Neural progenitor cell (in vitro differentiated cells): ENCODE results near the gene WDR93. TPM values are rescaled to one million over a fixed set of nuclear protein-coding genes. Genes with fewer than 3 reads are reported as not detected.
"Not testable (repeated sequence)": the region's sequence is repeated elsewhere in the genome, so short reads cannot be mapped to it uniquely, and the experiment has no call there.

Experiments
- DNase-seq: peaks from one replicate; pipeline ENCODE4 v3.0.0-alpha.2; 2016; ENCODE audit warnings: low spot score
- H2AFZ ChIP-seq: fragments of 200-600 bp; sonication (generic); replicated peaks from 2 replicates; pipeline ENCODE4 v1.6.1; 2016; ENCODE audit warnings: antibody characterized with exemption
- H3F3A ChIP-seq: fragments of 200-600 bp; sonication (generic); 2 replicates; pipeline ENCODE4 v1.6.1; 2016; ENCODE audit warnings: antibody characterized with exemption, low read depth
- H3K27ac ChIP-seq: fragments of 200-600 bp; sonication (generic); 2 replicates; pipeline ENCODE4 v1.5.1; 2016; ENCODE audit warnings: mild to moderate bottlenecking
- H3K27me3 ChIP-seq: fragments of 200-600 bp; sonication (generic); 2 replicates; pipeline ENCODE4 v1.6.1; 2016; ENCODE audit warnings: mild to moderate bottlenecking, moderate library complexity
- H3K36me3 ChIP-seq: fragments of 200-600 bp; sonication (generic); 2 replicates; pipeline ENCODE4 v1.5.1; 2016
- H3K4me1 ChIP-seq: fragments of 200-600 bp; sonication (generic); 2 replicates; pipeline ENCODE4 v1.6.1; 2016; ENCODE audit warnings: mixed run types
- H3K4me2 ChIP-seq: fragments of 200-600 bp; sonication (generic); 2 replicates; pipeline ENCODE4 v1.6.1; 2016
- H3K4me3 ChIP-seq: fragments of 200-600 bp; sonication (generic); 2 replicates; pipeline ENCODE4 v1.5.1; 2016
- H3K79me2 ChIP-seq: fragments of 200-600 bp; sonication (generic); 2 replicates; pipeline ENCODE4 v1.6.1; 2016; ENCODE audit warnings: low read depth
- H3K9ac ChIP-seq: fragments of 200-600 bp; sonication (generic); 2 replicates; pipeline ENCODE4 v1.6.1; 2016
- H3K9me3 ChIP-seq: fragments of 200-600 bp; sonication (generic); 2 replicates; pipeline ENCODE4 v1.5.1; 2016; ENCODE audit warnings: low read depth
- H4K20me1 ChIP-seq: fragments of 200-600 bp; sonication (generic); 2 replicates; pipeline ENCODE4 v1.6.1; 2016; ENCODE audit warnings: low read depth
- H3K27ac Mint-ChIP-seq: 3 replicates; pipeline ENCODE4 v1.8.0; 2021; ENCODE audit warnings: mixed read lengths
- H3K27me3 Mint-ChIP-seq: 2 replicates; pipeline ENCODE4 v1.8.0; 2022; ENCODE audit warnings: low read depth, mild to moderate bottlenecking, inconsistent platforms, moderate library complexity, mixed read lengths; ENCODE audit not compliant: insufficient read depth
- H3K36me3 Mint-ChIP-seq: 3 replicates; pipeline ENCODE4 v1.8.0; 2021; ENCODE audit warnings: mixed read lengths
- H3K4me1 Mint-ChIP-seq: 3 replicates; pipeline ENCODE4 v1.8.0; 2021; ENCODE audit warnings: mixed read lengths
- H3K4me3 Mint-ChIP-seq: 3 replicates; pipeline ENCODE4 v1.8.0; 2021; ENCODE audit warnings: mild to moderate bottlenecking, moderate library complexity, mixed read lengths
- H3K9me3 Mint-ChIP-seq: 3 replicates; pipeline ENCODE4 v1.8.0; 2020; ENCODE audit warnings: mixed read lengths
- EZH2 ChIP-seq: fragments of 200-600 bp; sonication (generic); IDR thresholded peaks from 2 replicates; pipeline ENCODE4 v1.6.1; 2017; ENCODE audit warnings: antibody characterized with exemption, mild to moderate bottlenecking, moderate library complexity
- EZH2phosphoT487 ChIP-seq: fragments of 200-600 bp; sonication (generic); IDR thresholded peaks from 2 replicates; pipeline ENCODE4 v1.6.1; 2017; ENCODE audit warnings: antibody characterized with exemption
- total RNA-seq: library from RNA; depleted of rRNA; stranded (reverse); fragments of >200 nt; gene quantifications from 2 replicates; pipeline ENCODE4 v1.2.3, GENCODE V29; 2015; ENCODE audit warnings: low replicate concordance
- TF ChIP-seq, protein P1 (sequence below): fragments of 200-600 bp; sonication (generic); IDR thresholded peaks from 2 replicates; pipeline ENCODE4 v1.5.1; 2017; ENCODE audit warnings: antibody characterized with exemption, mild to moderate bottlenecking

WDR93 gene
- total RNA-seq, 1 donor from 2014 or later, result 0.51 TPM

DNA sequence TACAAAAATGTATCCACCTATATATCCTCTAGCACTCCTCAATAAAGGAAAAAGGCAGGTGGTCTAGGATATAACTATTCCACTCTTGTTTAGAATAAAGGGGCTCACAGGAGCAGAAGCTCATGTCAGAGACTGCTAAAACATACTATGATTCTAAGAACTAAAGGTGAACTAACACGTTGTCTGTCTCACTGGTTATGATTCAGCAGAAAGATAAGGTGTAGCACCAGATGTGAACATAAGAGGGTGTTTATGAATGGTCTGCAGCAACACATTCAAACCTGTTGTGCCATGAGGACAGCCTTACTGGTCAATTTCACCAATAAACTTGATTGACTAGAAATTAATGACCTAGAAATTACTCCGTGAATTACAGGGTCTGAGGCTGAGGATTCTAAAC lies 4.6 kb upstream of the WDR93 start:
- peaks cover 6% of the 10 kb centered on the region for H3K4me1 Mint-ChIP-seq
- peaks cover 4% of the 10 kb centered on the region for H3K27me3 Mint-ChIP-seq
- Histone ChIP-seq H3K4me3 (no peak overlapping the region), H4K20me1 (no peaks in the 10 kb centered on the region), H3K9me3 (no peaks in the 10 kb centered on the region), H3K4me1 (no peaks in the 10 kb centered on the region), H3K36me3 (no peaks in the 10 kb centered on the region), H3K79me2 (no peaks in the 10 kb centered on the region), H3K27ac (no peak overlapping the region), H3K9ac (no peak overlapping the region), H3F3A (no peaks in the 10 kb centered on the region), H2AFZ (no peak overlapping the region), H3K27me3 (peaks cover 16% of the 10 kb centered on the region), H3K4me2 (no peak overlapping the region)
- H3K27ac Mint-ChIP-seq, result no peak overlapping the region
- DNase-seq, result no peak
- H3K9me3 Mint-ChIP-seq, result peaks cover 2% of the 10 kb centered on the region
- TF ChIP-seq, protein P1, sequence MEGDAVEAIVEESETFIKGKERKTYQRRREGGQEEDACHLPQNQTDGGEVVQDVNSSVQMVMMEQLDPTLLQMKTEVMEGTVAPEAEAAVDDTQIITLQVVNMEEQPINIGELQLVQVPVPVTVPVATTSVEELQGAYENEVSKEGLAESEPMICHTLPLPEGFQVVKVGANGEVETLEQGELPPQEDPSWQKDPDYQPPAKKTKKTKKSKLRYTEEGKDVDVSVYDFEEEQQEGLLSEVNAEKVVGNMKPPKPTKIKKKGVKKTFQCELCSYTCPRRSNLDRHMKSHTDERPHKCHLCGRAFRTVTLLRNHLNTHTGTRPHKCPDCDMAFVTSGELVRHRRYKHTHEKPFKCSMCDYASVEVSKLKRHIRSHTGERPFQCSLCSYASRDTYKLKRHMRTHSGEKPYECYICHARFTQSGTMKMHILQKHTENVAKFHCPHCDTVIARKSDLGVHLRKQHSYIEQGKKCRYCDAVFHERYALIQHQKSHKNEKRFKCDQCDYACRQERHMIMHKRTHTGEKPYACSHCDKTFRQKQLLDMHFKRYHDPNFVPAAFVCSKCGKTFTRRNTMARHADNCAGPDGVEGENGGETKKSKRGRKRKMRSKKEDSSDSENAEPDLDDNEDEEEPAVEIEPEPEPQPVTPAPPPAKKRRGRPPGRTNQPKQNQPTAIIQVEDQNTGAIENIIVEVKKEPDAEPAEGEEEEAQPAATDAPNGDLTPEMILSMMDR, result no peak
- TF ChIP-seq EZH2, result no peak
- no peak for TF ChIP-seq EZH2phosphoT487
- no peak overlapping the region for H3K4me3 Mint-ChIP-seq
- peaks cover under 1% of the 10 kb centered on the region for H3K36me3 Mint-ChIP-seq

DNA sequence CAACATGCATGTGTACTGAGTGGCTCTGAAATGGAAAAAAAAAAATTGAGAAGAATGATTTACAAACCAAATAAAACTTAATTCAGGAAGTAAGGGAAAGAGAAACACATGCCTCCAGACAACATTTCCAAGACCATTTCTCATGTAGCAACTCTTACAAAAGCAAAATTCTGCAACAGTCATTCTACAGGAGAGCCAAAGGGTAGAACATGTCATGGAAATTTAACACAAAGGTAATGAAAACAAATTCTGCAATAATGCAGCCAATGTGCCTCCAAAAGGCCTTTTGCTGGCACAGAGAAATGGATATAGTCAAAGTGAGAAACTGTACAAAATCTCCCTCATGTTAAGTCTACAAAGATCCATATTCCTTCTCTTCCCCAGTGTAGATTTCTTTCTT lies 4.1 kb upstream of the WDR93 start:
- no peaks in the 10 kb centered on the region for H3K36me3 ChIP-seq
- Mint-ChIP-seq H3K27ac (no peak overlapping the region), H3K9me3 (peaks cover 3% of the 10 kb centered on the region), H3K4me3 (no peak overlapping the region), H3K4me1 (peaks cover 7% of the 10 kb centered on the region), H3K36me3 (peaks cover 2% of the 10 kb centered on the region), H3K27me3 (peaks cover 5% of the 10 kb centered on the region)
- H3K4me2 ChIP-seq, result no peak overlapping the region
- H3K4me3 ChIP-seq, result no peak overlapping the region
- TF ChIP-seq, protein P1, result no peak
- TF ChIP-seq EZH2, result no peak
- no peak for TF ChIP-seq EZH2phosphoT487
- no peak overlapping the region for H3K9ac ChIP-seq
- no peaks in the 10 kb centered on the region for H3K79me2 ChIP-seq
- no peaks in the 10 kb centered on the region for H3K9me3 ChIP-seq
- no peaks in the 10 kb centered on the region for H3F3A ChIP-seq
- H3K27me3 ChIP-seq, result peaks cover 19% of the 10 kb centered on the region
- H4K20me1 ChIP-seq, result no peaks in the 10 kb centered on the region
- no peak for DNase-seq
- no peak overlapping the region for H3K27ac ChIP-seq
- H3K4me1 ChIP-seq, result no peaks in the 10 kb centered on the region
- H2AFZ ChIP-seq, result no peak overlapping the region

GRCh38 chr15:89689930-89690275 lies 708 bp upstream of the WDR93 start:
- not testable (repeated sequence) for H3K27me3 Mint-ChIP-seq, H3K4me1 ChIP-seq, DNase-seq, H3F3A ChIP-seq, H3K36me3 Mint-ChIP-seq, H3K9me3 Mint-ChIP-seq, H3K27ac ChIP-seq, H3K27ac Mint-ChIP-seq, H3K9me3 ChIP-seq, H3K9ac ChIP-seq, H3K4me1 Mint-ChIP-seq, H3K36me3 ChIP-seq, H4K20me1 ChIP-seq, H3K79me2 ChIP-seq
- peak overlapping the region; percentile 64 for H3K4me3 ChIP-seq
- H2AFZ ChIP-seq, result peak overlapping the region; percentile 94
- peak overlapping the region; percentile 81 for H3K4me2 ChIP-seq
- peaks cover 53% of the 10 kb centered on the region for H3K27me3 ChIP-seq
- peak overlapping the region; percentile 86 for H3K4me3 Mint-ChIP-seq

DNA sequence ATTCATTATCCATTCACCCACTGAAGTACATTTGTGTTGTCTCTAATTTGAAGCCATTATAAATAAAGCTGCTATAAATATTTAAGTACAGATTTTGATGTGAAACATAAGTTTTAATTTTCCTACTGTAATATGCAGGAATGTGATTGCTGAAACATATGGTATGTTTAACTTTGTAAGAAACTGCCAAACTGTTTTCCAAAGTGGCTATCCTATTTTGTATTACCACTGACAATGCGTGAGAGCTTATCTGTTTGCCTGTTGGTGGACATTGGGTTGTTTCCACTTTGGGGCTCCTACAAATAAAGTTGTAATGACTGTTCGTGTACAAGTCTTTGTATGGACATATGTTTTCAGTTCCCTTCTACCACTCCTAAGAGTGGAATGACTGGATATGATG lies 2.5 kb downstream of the WDR93 start:
- H3K9ac ChIP-seq, result no peak overlapping the region
- no peak for DNase-seq
- H4K20me1 ChIP-seq, result no peaks in the 10 kb centered on the region
- TF ChIP-seq, protein P1, result no peak
- TF ChIP-seq EZH2phosphoT487 (no peak), EZH2 (no peak)
- H3K9me3 ChIP-seq, result no peaks in the 10 kb centered on the region
- H3K4me1 ChIP-seq, result no peaks in the 10 kb centered on the region
- Mint-ChIP-seq H3K27ac (no peak overlapping the region), H3K4me3 (no peak overlapping the region), H3K36me3 (peaks cover 2% of the 10 kb centered on the region), H3K4me1 (peaks cover 7% of the 10 kb centered on the region), H3K9me3 (peaks cover 3% of the 10 kb centered on the region), H3K27me3 (peaks cover 7% of the 10 kb centered on the region)
- no peaks in the 10 kb centered on the region for H3F3A ChIP-seq
- H3K36me3 ChIP-seq, result no peaks in the 10 kb centered on the region
- no peak overlapping the region for H3K4me2 ChIP-seq
- no peak overlapping the region for H3K27ac ChIP-seq
- peaks cover 82% of the 10 kb centered on the region for H3K27me3 ChIP-seq
- H3K4me3 ChIP-seq, result no peak overlapping the region
- no peaks in the 10 kb centered on the region for H3K79me2 ChIP-seq
- H2AFZ ChIP-seq, result no peak overlapping the region
